Germinal center (tissue), 1 donor: ENCODE measurements around the gene ZNRF2.

Experiments used
- DNase-seq: peaks from one replicate; pipeline ENCODE4 v3.0.0; 2012; ENCODE audit warnings: mixed read lengths, low spot score

ZNRF2 gene

DNA sequence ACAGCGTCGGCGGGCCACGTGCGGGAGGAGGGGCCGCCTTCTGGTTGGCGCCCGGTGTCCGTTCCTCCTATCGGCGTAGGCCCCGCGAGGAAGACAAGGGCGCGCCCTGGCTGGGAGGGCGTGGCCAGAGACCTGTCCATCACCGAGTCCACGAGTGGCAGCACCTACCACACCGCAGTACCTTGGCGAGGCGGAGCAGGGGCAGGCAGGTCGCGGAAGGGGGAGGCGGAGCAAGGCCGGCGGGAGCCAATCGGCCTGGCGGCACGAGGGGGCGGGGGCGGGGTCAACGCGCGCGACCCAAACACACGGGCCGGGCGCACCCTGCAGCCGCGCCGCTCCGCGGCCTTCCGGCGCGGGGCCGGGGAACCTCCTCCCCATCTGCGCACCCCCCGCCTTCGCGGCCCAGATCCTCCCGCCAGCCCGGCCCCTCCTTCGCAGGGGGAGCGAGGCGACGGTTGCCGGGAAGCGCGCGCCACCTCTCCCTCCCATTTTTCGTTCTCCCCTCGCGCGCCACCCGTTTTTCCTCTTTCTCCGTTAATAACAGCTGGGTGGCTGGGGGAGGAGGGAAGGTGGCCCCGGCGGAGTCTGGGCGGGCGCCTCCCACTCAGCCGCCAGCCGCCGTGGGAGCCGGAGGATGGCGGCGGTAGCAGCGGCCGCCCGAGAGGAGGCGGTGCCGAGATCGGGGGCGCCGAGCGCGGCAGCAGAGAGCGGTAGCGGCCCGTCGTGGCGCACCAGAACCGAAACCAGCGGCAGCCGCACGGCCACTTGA lies at the start of gene ZNRF2:
TSS of gene ZNRF2 (plus strand) at position 300 of the 769 bp plus-strand sequence. CDS start 761 bp downstream, outside the sequence.
- DNase-seq: peak; percentile 98

DNA sequence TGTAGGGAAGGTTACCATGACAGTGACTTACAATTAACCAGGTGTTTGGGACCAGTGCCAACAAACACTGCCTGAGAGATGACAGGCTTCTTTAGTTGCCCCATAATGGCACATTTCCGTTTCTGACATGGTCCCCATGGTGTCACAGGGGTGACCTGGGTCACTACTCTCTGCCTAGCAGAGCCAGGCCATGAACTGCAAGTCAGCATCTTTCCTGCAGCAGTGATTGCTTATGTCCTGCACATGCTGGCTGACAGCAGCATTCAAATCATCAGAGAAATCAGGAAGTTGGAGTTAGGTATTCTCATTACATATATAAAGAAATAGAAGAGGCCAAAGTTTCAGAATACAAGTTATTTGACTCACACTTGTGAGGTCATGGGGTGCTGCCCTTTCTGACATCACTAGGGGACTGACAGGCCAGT lies 47.1 kb upstream of the ZNRF2 start:
- DNase-seq: no peak

DNA sequence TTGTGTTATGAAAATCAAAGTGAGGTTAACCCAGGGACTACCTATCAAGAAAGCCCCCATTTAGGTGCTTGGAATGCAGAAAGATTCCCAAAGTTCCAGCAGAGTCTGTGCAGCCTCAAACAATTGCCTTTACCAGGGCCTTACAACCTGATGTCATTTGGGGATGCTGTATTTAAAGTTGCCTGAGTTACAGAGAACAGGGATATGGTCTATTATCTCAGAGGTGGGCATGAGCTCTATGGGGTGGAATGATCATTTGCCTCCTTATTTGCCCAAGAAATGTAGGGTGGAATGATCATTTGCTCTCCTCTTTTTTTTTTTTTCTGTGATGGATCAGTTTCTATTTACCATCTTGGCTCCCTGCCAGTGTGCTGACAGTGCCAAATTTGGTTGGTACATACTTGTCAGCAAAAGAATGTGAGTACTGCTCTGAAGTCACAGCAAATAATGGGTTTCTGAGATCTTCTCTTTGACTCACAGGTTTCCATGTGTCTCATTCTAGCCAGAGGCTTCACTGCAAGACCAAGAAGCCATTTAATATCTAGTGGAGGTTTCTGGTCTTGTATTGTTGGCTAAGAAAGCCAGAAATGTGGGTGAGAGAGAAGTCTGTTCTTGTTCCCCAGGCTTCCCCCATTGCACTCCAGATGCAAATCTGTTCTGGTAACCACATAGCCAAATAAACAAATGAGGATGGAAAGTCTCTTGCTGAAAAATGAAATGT lies 45.5 kb upstream of the ZNRF2 start:
- DNase-seq: peak; percentile 61

DNA sequence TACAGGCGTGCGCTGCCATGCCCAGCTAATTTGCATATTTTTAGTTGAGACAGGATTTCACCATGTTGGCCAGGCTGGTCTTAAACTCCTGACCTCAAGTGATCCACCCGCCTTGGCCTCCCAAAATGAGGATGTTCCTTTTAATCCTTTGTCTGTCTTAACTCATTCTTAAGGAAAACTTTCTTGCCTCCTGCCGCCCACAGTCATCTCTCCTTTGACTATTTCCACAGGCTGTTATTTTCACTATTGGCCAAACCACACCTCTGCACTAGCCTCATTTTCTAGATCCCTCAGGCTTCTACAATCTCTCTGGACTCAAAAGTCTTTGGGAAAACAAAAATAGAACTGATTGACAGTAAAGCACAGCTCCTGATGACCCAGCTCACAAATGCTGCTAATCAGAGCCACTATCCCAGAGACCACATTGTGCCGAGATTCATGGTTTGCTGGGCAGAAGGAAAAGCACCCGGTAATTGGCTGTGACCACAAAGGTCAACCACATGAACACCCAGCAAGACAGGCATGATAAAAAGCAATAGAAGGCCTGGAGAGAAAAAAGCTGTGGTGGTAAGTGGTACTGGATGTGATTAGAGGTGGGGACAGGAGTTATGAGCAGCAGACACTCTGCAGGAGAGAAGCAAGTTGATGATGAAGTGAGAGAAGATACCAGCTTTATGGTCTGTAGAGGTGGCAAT lies 44.1 kb upstream of the ZNRF2 start:
- DNase-seq: no peak

DNA sequence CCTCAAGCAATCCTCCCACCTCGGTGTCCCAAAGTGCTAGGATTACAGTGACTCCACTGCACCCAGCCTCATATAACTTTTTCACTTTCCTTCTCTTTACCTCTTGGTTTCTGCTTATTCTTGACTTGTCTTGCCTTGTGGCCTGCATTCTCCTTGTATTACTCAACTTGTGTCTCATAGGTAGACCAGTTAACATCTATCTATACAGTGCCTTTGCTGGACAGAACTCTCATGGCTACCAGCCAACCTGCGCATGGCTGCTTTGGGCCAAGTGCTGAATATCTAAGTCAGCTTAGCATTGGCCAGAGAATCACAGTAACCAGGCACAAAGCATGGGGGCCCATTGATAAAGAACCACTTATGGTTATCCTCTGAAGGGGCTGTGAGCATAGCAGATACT lies 42.6 kb upstream of the ZNRF2 start:
- no peak for DNase-seq

DNA sequence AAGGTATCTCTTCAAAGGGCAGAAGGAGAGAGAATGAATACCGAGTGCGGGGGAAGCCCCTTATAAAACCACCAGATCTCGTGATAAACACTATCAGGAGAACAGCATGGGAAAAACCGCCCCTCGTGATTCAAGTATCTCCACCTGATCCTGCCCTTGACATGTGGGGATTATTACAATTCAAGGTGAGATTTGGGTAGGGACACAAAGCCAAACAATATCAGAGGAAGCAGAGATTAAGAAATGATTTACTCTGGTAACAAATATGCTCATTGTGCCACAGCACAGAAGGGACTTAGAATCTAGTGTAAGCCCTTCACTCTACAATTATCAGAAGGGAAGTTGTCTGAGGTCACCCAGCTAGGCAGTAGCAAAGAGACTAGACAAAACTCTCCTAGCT lies 40.1 kb upstream of the ZNRF2 start:
- DNase-seq: no peak

DNA sequence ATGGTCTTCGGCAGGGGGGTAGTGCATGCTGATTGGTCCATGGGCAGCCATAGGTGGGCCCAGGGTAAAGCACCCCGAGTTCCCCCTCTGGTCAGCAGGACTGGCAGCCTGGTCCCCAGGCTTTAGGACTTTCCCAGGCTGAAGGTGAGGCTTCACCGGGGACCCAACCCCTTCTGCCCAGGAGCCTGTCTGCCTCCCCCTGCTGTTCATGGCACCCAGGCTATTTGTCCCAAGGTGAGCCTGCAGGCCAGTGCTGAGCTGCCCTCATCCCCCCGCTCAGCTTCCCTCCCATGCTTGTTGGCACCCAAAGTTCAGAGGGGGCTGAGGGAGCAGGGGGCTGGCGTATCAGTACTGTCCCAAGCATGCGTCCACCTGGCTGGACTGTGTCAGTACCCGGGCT lies 38.5 kb upstream of the ZNRF2 start:
- DNase-seq: no peak

DNA sequence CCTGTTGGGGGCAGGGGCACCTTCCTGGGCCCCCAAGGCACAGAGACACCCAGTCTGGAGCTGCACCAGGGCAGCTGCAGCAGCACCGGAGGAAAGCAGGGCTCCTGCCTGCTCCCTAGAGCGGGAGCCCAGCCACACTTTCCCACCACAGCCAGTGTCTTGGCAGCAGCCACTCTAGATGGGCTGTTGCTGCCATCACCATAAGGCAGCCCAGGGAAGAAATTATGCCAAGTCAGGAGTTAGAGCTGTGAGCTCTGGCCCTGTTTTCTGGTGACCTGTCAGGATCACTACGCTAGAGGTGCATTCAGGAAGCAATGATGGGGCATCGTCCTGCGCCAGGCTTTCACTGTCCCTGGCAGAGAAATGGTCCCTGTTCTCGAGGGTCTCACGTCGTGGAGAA lies 38.0 kb upstream of the ZNRF2 start:
- no peak for DNase-seq

DNA sequence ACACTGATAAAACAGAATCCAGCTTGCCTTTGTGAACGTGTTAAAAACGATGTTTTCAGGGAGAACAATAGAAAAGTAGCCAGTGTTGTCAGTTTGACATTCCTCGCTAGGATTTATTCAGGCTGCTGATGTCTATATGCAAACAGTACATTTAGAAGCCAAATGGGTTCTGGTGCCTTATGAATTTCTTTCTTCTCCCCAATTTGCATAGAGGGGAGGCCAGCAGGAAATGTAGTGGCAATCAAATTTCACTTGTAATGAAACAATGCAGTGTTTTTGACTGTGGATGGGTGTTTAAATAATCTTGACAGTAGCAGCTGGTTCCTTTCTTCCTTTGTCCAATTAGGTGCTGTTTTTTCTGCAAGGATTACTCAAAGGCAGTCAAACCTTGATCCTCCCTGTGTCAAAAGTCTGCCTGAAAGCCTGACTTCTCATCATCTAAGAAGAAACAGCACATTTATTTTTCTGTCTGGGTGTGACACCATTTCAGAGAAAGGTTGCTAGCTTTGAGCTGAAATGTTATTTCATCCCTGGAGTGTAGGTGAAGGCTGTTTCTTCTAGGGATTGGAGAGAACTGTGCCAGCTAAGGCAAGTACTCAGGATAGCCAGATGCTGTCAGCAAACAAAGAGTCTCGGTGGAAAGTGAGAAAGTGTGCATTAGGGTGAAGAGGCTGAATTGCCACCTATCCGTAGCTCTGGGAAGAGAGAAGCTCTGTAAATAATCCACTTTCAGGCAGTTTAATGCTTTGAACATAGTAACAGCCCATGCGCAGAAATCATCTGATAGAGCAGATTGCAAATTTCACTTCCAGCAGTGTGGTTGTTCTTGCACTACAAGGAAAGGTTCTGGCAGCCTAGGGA lies 36.6 kb upstream of the ZNRF2 start:
- no peak for DNase-seq

DNA sequence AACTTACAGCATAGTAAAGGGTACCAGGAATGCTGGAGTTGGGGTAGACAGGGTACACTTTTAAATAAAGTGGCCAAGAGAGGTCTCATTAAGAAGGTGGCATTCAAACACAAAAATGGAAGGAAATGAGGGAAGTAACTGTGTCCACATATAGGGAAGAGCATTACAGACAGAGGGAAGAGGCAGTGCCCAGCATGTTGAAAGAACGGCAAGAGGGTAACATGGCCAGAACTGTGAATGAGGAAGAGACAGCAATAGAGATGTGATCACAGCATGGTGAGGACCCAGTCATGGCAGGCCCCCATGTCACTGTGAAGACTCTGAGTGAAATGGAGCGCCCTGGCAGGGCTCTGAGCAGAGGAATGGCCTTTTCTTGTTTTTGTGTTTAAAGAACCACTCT lies 35.1 kb upstream of the ZNRF2 start:
- no peak for DNase-seq

DNA sequence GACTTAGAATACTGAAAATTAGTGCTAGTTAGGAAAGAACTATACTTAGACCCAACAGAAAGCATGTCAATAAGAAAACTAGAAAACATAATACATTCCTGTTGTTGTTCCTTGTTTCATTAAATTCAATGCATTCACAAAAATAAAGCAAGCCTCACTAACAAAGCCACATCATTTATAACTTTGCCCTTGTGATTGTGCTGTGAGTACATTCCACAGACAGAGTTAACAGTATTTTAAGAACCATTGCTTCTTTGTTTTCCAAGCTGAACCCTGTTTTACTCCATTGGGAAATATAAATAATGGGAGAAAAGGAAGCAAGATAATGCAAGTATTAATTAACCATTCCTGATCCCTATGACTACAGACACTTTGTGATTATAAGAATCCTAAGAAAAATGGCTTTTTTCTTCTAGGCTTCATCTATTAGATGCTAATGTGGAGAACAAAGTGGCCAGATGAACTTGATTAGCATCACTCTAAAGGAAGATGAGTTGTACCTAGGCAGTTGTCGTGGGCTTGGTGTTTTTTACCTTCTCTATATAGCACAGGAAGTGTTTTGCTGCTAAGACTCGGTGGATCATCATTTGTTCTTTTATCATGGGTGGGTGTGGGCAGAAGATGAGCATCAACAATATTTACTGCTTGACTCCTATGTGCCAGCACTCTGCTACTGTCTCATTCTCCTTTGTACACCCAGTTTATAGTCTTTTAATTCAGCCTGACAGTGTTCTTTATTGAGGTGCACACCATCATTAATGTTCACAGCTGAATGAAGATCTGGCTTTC lies 34.2 kb upstream of the ZNRF2 start:
- DNase-seq: no peak

DNA sequence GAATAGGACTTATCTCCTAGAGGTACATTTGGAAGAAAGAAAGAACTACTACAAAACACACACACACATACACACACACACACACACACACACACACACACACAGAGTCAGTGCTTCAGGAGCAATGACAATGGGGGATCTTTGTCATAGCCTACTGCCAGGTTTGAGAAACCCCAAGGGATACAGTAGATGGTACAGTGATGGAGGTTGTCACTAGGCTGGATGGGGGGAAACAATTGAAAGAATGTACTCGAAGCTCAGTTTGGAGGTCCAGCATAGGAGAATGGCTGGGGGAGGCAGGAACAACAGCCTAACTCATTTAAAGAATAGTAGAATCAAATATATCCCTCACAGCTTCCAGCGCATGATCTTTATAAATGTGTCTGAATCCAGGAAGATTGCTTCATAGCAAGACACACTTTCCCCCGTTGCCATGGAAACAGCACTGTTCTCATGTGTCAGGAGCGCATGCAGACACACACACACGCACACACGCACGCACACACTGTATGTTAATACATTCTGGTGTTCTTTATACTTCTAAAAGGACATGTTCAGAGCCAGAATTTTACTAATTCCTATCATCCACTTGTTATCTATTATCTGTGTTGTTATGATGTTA lies 32.6 kb upstream of the ZNRF2 start:
- DNase-seq: no peak

DNA sequence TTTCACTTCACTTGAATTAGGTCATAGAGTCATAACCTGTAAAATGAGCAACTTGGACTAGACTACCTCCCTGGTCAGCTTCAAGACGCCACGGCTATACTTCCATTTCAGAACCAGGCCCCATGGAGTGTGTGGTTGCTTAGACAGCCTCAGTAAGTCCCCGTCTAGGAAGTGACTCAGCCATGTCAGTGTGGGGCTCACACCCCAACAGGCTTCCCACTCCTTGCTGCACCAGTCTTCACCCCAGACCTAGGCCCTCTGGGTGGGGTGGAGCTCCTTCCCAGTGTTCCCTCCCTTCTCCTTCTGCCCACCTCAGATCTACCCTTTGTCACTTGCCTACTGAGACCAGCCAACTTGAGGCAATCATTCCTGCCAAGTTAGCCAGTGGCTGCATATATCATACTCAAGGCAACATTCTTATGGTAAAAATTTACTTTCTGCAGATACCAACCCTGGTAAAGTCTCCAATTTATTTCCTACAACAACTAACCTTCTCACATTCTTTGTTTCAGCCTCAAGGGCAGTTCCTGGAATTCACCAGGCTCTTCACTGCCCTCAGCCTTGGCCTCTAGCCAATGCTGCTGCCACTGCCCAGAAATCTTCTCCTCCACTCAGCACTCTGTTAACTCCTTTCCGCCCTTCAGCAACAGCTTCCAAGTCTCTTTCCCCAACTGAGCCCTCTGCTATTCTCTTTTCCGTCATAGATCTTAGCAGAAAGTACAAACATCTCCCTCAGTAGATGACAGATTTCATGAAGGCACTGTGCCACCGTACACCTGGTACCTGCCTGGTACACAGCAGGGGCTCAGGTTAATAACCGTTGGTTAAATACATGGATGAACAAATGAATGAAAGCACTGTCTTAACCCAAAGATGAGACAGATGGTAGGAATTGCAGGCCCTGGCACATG lies 31.3 kb upstream of the ZNRF2 start:
- no peak for DNase-seq

DNA sequence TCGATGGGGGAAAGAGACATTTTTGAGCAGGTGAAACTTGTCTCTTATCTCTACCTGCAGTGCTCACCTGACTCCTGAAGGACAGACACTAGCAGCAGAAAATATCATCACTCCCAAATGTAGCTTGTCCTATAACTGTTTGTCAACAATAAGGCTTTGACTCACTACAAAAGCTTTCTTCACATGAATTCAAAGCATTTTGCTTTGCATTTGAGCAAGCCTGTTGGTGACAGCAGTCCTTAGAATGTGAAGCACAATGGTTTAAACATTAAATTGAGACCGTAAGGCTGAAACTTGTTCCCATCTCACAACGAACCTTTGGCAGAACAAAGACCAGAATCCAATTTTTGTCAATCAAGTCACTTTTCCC lies 30.6 kb upstream of the ZNRF2 start:
- no peak for DNase-seq

DNA sequence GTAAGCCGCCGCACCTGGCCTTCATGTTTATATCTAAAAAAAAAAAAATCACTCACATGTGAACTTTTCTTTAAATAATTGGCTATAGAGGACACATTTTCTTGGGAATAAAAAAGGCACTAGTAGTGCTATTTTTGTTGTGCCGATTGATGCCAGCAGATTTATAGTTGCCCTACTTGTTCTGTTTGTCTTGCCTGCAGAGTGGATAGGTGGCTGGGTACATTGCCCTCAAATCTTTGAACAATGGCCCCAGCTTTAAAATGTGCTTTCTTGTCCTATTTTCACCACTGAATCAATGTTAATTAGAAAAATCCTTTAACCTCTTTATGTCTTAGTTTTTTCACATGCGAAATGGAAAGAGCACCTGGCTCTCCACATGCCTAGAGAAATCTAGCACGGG lies 30.1 kb upstream of the ZNRF2 start:
- no peak for DNase-seq

DNA sequence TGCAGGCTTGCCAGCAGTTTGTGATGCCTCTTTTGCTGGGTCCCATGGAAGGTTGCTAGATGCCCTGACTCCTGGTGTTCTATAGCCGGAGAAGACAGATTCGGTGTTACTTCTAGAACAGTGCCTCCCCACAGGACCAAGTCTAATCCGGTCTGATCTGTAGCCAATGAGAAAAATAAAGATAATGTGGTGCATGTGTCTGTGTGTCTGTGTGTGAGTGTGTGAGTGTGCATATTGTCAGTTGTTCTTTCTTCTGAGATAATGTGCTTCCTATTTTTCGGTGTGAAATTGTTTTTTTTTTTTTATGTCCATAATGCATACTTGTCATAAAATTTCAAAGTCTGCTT lies 29.7 kb upstream of the ZNRF2 start:
- no peak for DNase-seq

DNA sequence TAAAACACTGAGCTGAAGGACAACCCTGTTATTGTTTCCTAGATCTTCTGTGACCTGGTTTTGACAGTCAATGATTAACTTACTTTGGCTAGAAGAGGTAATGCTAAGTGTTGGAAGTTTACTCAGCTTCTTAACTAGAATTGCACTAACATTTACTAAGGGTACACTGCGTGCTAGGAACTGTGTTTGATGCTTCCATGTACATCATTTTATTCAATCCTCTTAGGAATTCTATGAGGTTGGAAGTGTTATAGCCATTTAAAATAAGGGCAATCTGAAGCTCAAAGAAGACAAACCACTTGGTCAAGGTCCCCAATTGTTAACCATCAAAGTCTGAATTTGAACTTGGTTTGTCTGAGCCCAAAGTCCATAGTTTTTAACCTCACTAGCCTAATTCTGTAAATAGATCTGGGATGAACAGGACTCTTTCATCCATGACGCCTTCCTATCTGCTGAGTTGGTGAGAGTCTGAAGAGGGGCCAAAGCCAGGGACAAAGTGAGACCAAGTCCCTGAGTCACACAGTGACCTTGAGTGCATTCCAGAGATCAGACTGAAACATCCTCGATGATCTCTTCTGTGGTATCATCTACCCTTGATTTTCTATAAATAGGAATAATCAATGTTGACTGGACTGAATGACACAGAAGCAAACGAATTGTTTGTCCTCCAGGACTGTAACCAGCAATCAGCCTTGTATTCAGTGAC lies 29.2 kb upstream of the ZNRF2 start:
- no peak for DNase-seq

DNA sequence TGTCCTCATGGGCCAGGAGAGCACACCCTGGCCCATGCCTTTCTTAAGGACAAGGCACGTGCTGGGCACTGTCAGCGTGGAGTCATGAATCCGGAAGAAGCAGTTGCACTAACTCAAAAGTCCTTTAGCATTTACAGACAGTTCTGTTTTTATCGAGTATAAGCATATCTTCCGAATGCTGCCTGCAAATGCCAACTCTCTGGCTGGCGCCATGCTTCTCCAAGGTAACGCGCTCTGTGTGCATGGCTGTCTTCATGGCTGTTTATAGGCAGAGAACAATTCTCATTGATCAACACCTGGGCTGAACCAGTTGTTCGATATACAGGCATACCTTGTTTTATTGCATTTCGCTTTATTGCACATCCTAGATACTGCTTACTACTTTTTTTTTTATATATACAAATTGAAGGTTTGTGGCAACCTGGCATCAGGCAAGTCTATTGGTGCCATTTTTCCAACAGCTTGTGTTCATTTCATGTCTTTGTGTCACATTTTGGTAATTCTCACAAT lies 28.0 kb upstream of the ZNRF2 start:
- DNase-seq: no peak

DNA sequence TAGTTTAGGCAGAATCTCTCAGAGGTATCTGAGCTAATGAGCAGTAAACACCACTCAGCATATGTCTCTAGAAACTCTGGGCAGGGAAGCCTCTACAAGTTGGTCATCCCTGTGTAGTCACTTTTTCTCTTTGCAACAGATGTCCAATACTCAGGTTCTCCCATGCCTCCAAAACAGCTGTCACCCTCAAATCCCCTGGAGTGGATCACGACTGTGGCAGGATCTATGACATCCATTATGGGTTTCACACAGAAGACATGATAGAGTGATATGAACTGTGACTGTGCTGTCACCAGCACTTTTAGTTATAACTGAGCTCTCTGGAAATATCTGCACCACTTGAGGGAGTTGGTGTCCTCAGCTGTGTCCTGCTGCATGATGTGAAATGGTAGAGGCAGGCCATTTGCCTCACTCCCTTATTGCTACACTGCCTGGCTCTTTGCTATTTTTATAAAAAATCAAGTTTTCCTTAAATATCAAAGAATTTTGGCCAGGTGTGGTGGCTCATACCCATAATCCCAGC lies 24.1 kb upstream of the ZNRF2 start:
- no peak for DNase-seq
